Measurements from ENCODE around the gene SGIP1.

DNA sequence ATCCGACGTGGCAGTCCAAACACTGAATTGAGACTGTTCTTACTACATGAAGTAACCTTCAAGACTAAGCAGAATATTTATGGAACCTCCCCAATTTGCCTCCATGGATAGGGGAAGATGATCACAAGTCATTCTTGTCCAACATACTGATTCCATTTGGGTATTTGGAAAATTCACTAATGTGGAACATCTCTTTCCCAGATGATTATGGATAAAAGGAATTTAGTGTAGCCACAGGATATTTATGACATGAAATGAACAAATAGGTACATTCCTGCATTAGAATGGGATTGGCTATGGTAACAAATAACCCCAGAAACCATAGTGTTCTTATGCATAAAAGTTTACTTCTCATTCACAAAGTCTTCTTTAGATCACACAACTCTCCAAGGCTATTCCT, 40.2 kb upstream of the SGIP1 start:
- TF ChIP-seq, protein P1, sequence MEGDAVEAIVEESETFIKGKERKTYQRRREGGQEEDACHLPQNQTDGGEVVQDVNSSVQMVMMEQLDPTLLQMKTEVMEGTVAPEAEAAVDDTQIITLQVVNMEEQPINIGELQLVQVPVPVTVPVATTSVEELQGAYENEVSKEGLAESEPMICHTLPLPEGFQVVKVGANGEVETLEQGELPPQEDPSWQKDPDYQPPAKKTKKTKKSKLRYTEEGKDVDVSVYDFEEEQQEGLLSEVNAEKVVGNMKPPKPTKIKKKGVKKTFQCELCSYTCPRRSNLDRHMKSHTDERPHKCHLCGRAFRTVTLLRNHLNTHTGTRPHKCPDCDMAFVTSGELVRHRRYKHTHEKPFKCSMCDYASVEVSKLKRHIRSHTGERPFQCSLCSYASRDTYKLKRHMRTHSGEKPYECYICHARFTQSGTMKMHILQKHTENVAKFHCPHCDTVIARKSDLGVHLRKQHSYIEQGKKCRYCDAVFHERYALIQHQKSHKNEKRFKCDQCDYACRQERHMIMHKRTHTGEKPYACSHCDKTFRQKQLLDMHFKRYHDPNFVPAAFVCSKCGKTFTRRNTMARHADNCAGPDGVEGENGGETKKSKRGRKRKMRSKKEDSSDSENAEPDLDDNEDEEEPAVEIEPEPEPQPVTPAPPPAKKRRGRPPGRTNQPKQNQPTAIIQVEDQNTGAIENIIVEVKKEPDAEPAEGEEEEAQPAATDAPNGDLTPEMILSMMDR (IDR thresholded peaks at IDR 0.05; ENCODE audit: control extremely low read depth in 1 of 3, insufficient read depth in 1 of 3, low read depth in 1 of 3, low read length in 3 of 3) = no peak
- TF ChIP-seq POLR2AphosphoS5 (IDR thresholded peaks at IDR 0.05; ENCODE audit: low read depth, low read length) = no peak
- no peak for TF ChIP-seq RAD21 (IDR thresholded peaks at IDR 0.05 in 1 of 2, conservative IDR thresholded peaks at IDR 0.05 in 1 of 2; ENCODE audit: low read depth in 2 of 2, low read length in 2 of 2)
- no peak for TF ChIP-seq EP300 (IDR thresholded peaks at IDR 0.05; ENCODE audit: borderline replicate concordance in 1 of 2, low read depth in 2 of 2, low read length in 2 of 2)
- TF ChIP-seq, protein P2, sequence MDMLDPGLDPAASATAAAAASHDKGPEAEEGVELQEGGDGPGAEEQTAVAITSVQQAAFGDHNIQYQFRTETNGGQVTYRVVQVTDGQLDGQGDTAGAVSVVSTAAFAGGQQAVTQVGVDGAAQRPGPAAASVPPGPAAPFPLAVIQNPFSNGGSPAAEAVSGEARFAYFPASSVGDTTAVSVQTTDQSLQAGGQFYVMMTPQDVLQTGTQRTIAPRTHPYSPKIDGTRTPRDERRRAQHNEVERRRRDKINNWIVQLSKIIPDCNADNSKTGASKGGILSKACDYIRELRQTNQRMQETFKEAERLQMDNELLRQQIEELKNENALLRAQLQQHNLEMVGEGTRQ (IDR thresholded peaks at IDR 0.05; ENCODE audit: low read length) = no peak
